Measurements from ENCODE around the gene TMED5.

DNA sequence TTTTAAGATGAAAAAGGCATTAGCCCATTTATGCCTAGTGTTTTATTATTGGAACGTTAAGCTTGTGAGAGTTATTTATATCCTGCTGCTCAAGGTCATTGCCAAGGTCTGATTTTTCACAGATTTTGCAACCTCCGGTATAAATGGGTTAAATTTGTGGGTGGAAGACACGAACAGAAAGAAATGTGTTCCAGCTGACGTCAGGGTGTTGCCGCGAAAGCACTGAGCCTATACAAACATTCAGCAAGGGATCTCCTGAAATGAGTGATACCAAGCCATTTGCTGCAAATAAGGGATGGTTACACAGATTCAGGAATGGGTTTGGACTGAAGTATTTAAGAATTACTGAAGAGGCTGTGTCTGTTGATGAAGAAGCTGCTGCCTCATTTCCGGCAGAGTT, 32.2 kb downstream of the TMED5 start:
- TF ChIP-seq POLR2A (IDR thresholded peaks at IDR 0.05), result no peak
- TF ChIP-seq CTCF (IDR thresholded peaks at IDR 0.05), result no peak
